Stomach smooth muscle (tissue), 2 donors: ENCODE results near the gene PFN4.
"Not testable (repeated sequence)": the region's sequence is repeated elsewhere in the genome, so short reads cannot be mapped to it uniquely, and the experiment has no call there.

Source experiments
- H3K27ac ChIP-seq: one replicate; pipeline ENCODE4 v1.7.0; 2013; ENCODE audit warnings: mild to moderate bottlenecking, low read length, inconsistent platforms
- H3K27me3 ChIP-seq, 2 donors: one replicate each; pipeline ENCODE4 v1.7.0; 2013; ENCODE audit warnings: low read length in 2 of 2; ENCODE audit not compliant: insufficient read depth in 2 of 2, control insufficient read depth in 1 of 2
- H3K36me3 ChIP-seq, 2 donors: one replicate each; pipeline ENCODE4 v1.7.0; 2013; ENCODE audit warnings: low read length in 2 of 2; ENCODE audit not compliant: control insufficient read depth in 2 of 2, insufficient read depth in 2 of 2
- H3K4me1 ChIP-seq: one replicate; pipeline ENCODE4 v1.7.0; 2013; ENCODE audit warnings: low read length; ENCODE audit not compliant: control insufficient read depth, insufficient read depth
- H3K4me3 ChIP-seq, 2 donors: one replicate each; pipeline ENCODE4 v1.7.0; 2013; ENCODE audit warnings: low read length in 2 of 2
- H3K9ac ChIP-seq, 2 donors: one replicate each; pipeline ENCODE4 v1.7.0; 2013; ENCODE audit warnings: low read length in 2 of 2, mild to moderate bottlenecking in 1 of 2
- H3K9me3 ChIP-seq, 2 donors: one replicate each; pipeline ENCODE4 v1.7.0; 2013; ENCODE audit warnings: low read length in 2 of 2; ENCODE audit not compliant: control insufficient read depth in 2 of 2
- donor health status: healthy.
- donor health status: Pancreatic carcinoma.

PFN4 gene

DNA sequence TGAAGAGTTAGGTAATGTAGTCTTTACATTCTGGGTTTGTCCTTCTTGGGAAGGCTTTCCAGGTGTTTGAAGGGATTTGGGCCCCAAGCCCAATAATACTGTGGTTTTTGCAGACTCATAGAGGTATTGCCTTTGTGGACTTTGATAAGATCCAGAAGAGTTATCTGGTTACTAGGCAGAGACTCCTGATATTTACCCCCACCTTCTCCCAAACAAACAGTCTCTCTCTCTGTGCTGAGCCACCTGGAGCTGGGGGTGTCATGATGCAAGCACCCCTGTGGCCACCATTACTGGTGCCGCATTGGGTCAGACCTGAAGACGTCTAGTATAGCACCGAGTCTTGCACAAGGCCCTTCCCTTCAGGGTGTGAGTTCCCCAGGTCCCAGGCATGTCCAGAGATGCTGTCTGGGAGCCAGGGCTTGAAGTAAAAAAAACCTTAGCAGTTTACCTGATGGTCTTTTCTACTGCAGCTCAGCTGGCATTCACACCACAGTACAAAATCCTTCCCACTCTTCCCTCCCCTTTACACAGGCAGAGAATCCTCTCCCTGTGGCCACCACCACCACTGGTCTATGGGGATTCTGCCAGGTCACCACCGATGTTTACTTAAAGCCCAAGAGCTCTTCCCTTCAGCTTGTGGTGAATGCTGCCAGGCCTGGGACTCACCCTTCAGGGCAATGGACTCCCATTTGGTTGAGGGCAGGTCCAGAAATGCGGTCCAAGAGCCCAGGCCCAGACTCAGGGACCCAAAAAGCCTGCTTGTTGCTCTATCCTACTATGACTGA lies 29.5 kb upstream of the PFN4 start:
- Histone ChIP-seq H3K9me3 (peaks cover 5 to 7% of the 10 kb centered on the region in 2 donors), H3K4me1 (no peaks in the 10 kb centered on the region), H3K9ac (no peak overlapping the region), H3K27ac (no peak overlapping the region), H3K4me3 (no peak overlapping the region), H3K36me3 (peaks cover 5 to 25% of the 10 kb centered on the region in 2 donors), H3K27me3 (no peaks in the 10 kb centered on the region)

- Histone ChIP-seq H3K9me3 (peaks cover 5 to 7% of the 10 kb centered on the region in 2 donors), H3K9ac (no peak overlapping the region), H3K4me3 (no peak overlapping the region), H3K27me3 (no peaks in the 10 kb centered on the region), H3K4me1 (no peaks in the 10 kb centered on the region), H3K27ac (no peak overlapping the region), H3K36me3 (peaks cover 10 to 20% of the 10 kb centered on the region in 2 donors)
Observed at GRCh38 chr2:24147364-24147763, 24.2 kb upstream of the PFN4 start.

DNA sequence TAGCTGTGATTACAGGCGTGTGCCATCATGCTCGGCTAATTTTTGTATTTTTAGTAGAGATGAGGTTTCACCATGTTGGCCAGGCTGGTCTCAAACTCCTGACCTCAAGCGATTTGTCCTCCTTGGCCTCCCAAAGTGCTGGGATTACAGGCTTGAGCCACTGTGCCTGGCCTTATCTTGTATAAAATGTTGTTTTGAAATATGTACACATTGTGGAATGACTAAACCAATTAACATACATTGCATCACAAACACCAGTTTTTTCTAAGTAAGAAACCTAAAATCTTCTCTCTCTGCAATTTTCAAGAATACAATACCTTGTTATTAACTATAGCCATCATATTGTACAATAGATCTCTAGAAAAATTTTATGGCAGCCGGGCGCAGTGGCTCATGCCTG lies 17.2 kb upstream of the PFN4 start:
- not testable (repeated sequence) for H3K4me1 ChIP-seq, H3K9me3 ChIP-seq, H3K4me3 ChIP-seq, H3K36me3 ChIP-seq, H3K9ac ChIP-seq, H3K27me3 ChIP-seq, H3K27ac ChIP-seq

GRCh38 chr2:24132543-24132942 lies 9.4 kb upstream of the PFN4 start:
- Histone ChIP-seq H3K4me3 (no peak overlapping the region), H3K9ac (no peak overlapping the region), H3K4me1 (no peaks in the 10 kb centered on the region), H3K36me3 (no peaks in the 10 kb centered on the region), H3K27me3 (no peaks in the 10 kb centered on the region), H3K9me3 (peaks cover 0 to 4% of the 10 kb centered on the region in 2 donors), H3K27ac (no peak overlapping the region)

GRCh38 chr2:24125956-24126355 lies 2.8 kb upstream of the PFN4 start:
- Histone ChIP-seq H3K27ac (no peak overlapping the region), H3K4me3 (no peak overlapping the region), H3K9me3 (no peaks in the 10 kb centered on the region), H3K27me3 (no peaks in the 10 kb centered on the region), H3K9ac (no peak overlapping the region), H3K36me3 (no peaks in the 10 kb centered on the region), H3K4me1 (peaks cover 20% of the 10 kb centered on the region)

DNA sequence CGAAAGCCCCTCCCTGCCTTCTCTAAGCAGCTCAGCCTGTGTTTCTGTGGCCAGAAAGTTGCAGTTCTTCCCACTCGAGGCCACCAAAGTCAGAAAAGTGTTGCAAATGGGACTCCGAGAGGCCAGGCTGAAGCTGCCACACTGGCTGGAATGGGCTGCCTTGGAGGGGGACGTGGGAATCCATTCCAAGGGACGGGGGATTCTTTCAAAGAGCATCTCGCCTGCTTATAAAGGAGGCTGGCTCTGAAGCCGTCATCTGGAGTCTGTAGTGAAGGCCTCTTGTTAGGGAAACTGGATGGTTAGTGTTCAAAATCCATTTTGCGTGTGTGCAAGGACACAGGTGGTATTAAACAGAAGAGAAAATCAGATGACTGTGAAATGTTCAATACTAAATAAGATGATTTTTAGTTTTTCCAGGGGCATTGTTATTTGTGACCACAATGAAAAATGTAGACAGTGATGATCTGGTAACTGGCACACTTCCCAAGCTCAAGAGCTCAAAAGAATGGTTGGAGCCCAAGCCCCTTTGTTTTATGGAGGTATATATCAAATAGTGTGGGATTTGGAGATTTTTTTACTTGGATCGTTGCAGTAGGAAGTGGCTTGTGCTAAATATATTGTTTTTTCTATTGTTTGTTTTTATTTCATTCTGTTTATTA lies 917 bp upstream of the PFN4 start:
- peaks cover 20% of the 10 kb centered on the region for H3K4me1 ChIP-seq
- H3K36me3 ChIP-seq = no peaks in the 10 kb centered on the region
- H3K9me3 ChIP-seq = no peaks in the 10 kb centered on the region
- H3K4me3 ChIP-seq = peak overlapping the region; percentile 90 to 92
- H3K27me3 ChIP-seq = no peaks in the 10 kb centered on the region
- H3K9ac ChIP-seq = peak overlapping the region; percentile 95 to 98
- peak overlapping the region; percentile 96 for H3K27ac ChIP-seq

- H3K4me3 ChIP-seq = peak overlapping the region; percentile 90 to 92
- no peaks in the 10 kb centered on the region for H3K27me3 ChIP-seq
- peak overlapping the region; percentile 95 for H3K9ac ChIP-seq
- H3K27ac ChIP-seq = peak overlapping the region; percentile 96
- H3K4me1 ChIP-seq = peaks cover 20% of the 10 kb centered on the region
- no peaks in the 10 kb centered on the region for H3K9me3 ChIP-seq
- no peaks in the 10 kb centered on the region for H3K36me3 ChIP-seq
Observed at GRCh38 chr2:24122366-24123194, 554 bp downstream of the PFN4 start.

DNA sequence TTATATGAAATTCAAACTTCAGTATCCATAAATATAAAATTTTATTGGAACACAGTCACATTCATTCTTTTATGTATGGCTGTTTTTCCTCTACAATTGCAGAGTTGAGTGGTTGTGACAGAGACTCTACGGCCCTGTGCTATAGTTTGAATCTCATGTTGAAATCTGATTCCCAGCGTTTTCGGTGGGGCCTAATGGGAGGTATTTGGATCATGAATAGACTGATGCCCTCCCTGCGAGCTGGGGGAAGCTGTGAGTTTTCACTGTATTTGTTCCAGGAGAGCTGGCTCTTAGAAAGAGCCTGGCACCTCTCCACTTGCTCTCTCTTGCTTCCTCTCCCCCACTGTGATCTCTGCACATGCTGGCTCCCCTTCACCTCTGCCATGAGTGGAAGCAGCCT lies 1.7 kb downstream of the PFN4 start:
- no peaks in the 10 kb centered on the region for H3K27me3 ChIP-seq
- H3K9ac ChIP-seq = no peak overlapping the region
- no peaks in the 10 kb centered on the region for H3K36me3 ChIP-seq
- H3K4me1 ChIP-seq = peaks cover 20% of the 10 kb centered on the region
- H3K27ac ChIP-seq = no peak overlapping the region
- no peak overlapping the region for H3K4me3 ChIP-seq
- no peaks in the 10 kb centered on the region for H3K9me3 ChIP-seq

DNA sequence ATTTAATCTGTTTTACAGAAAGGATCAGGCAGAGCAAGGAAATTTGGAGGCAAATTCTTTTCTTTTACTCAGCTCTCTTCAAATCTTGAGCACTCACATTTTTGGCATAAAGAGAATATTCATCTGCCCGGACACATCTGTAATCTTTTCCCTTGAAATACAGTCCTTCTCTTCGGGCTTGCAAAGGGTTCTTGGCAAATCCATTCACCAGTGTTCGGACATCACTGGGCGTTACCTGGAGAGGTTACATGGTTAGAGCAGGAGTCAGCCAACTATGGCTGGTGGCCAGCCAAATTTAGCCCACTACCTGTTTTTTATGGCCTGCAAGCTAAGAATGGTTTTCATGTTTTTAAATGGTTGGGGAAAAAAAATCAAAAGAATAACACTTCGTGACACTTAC lies 2.1 kb downstream of the PFN4 start:
- Histone ChIP-seq H3K9ac (no peak overlapping the region), H3K27ac (no peak overlapping the region), H3K9me3 (no peaks in the 10 kb centered on the region), H3K4me1 (peaks cover 20% of the 10 kb centered on the region), H3K4me3 (no peak overlapping the region), H3K36me3 (no peaks in the 10 kb centered on the region), H3K27me3 (no peaks in the 10 kb centered on the region)

DNA sequence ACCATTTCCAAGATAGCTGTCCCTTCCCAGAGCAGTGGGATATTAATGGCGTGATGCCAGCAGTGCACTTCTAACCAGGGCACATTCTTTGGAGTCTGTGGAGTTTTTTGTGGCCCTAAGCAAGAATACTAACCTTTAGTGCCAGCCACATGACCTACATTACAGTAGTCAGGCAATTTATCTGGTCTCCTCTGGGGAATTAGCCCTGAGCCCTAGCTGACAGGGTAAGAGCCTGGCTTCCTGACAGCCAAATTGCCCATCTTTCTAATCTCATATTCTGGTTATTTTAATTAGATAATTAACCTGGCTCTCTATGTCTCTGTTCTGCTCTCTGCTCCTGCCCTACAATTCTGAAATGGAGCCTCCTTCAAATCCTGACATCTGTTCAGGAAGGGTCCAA lies 5.2 kb downstream of the PFN4 start:
- no peaks in the 10 kb centered on the region for H3K27me3 ChIP-seq
- no peak overlapping the region for H3K9ac ChIP-seq
- H3K4me3 ChIP-seq = no peak overlapping the region
- H3K36me3 ChIP-seq = peaks cover 5 to 6% of the 10 kb centered on the region in 2 donors
- no peaks in the 10 kb centered on the region for H3K9me3 ChIP-seq
- H3K27ac ChIP-seq = no peak overlapping the region
- H3K4me1 ChIP-seq = peaks cover 7% of the 10 kb centered on the region
